HG02610 (cell line): ENCODE results near the gene QRSL1.
"Not testable (repeated sequence)": the region's sequence is repeated elsewhere in the genome, so short reads cannot be mapped to it uniquely, and the experiment has no call there.

Experiments used
- ATAC-seq: cut with Tn5 transposase; IDR thresholded peaks from one replicate; pipeline ENCODE4 v1.9.1; 2021; ENCODE audit warnings: mild to moderate bottlenecking, moderate library complexity; ENCODE audit not compliant: unreplicated experiment

The QRSL1 gene

GRCh38 chr6:106674541-106675229, 45.3 kb downstream of the QRSL1 start:
- ATAC-seq: no peak

- ATAC-seq: no peak
These were observed 47.9 kb downstream of the QRSL1 start for GRCh38 chr6:106677282-106677681.

- no peak for ATAC-seq
These were observed 54.6 kb downstream of the QRSL1 start for GRCh38 chr6:106684011-106684410.

GRCh38 chr6:106685833-106686232, 56.5 kb downstream of the QRSL1 start:
- ATAC-seq: no peak

- ATAC-seq: peak; percentile 45
These were observed 59.0 kb downstream of the QRSL1 start for GRCh38 chr6:106688177-106688951.

- no peak for ATAC-seq
These were observed 62.9 kb downstream of the QRSL1 start for GRCh38 chr6:106692112-106692818.

- no peak for ATAC-seq
These were observed 63.4 kb downstream of the QRSL1 start for GRCh38 chr6:106692819-106693208.

GRCh38 chr6:106693418-106693817, 64.0 kb downstream of the QRSL1 start:
- ATAC-seq: no peak

- ATAC-seq: no peak
These were observed 65.0 kb downstream of the QRSL1 start for GRCh38 chr6:106694343-106694742.

- ATAC-seq: no peak
These were observed 71.2 kb downstream of the QRSL1 start for GRCh38 chr6:106700581-106700980.

- ATAC-seq: not testable (repeated sequence)
These were observed 71.8 kb downstream of the QRSL1 start for GRCh38 chr6:106701201-106701600.

- peak; percentile 35 for ATAC-seq
These were observed 72.7 kb downstream of the QRSL1 start for GRCh38 chr6:106702046-106702445.

GRCh38 chr6:106702451-106703110, 73.2 kb downstream of the QRSL1 start:
- peak; percentile 96 for ATAC-seq

- ATAC-seq: no peak
These were observed 74.9 kb downstream of the QRSL1 start for GRCh38 chr6:106704327-106704726.

- no peak for ATAC-seq
These were observed 75.8 kb downstream of the QRSL1 start for GRCh38 chr6:106705156-106705555.

- ATAC-seq: no peak
These were observed 81.2 kb downstream of the QRSL1 start for GRCh38 chr6:106710580-106710979.

GRCh38 chr6:106714281-106714680, 84.9 kb downstream of the QRSL1 start:
- no peak for ATAC-seq

- no peak for ATAC-seq
These were observed 86.5 kb downstream of the QRSL1 start for GRCh38 chr6:106715922-106716321.

GRCh38 chr6:106716966-106717365, 87.6 kb downstream of the QRSL1 start:
- no peak for ATAC-seq
